Measurements from ENCODE around the gene ANKH. TPM values are rescaled to one million over a fixed set of nuclear protein-coding genes. Genes with fewer than 3 reads are reported as not detected.

The ANKH gene
- total RNA-seq, 1 experiment from 2014 or later, result 4.7 TPM

- Histone ChIP-seq H3K4me1 (no peaks in the 10 kb centered on the region), H3K36me3 (ENCODE audit: control insufficient read depth, insufficient read depth, low read length) (no peaks in the 10 kb centered on the region), H3K27me3 (replicated peaks; ENCODE audit: control insufficient read depth, insufficient read depth, low read length) (no peaks in the 10 kb centered on the region), H3K4me3 (ENCODE audit: low read depth, low read length) (no peak overlapping the region), H3K9me3 (no peaks in the 10 kb centered on the region)
- ChIA-PET CTCF (no interaction called here), POLR2A (no interaction called here)
- no peaks in the 10 kb centered on the region for H3K36me3 Mint-ChIP-seq (ENCODE audit: insufficient read depth, unreplicated experiment)
- peaks cover 6% of the 10 kb centered on the region for H3K4me1 Mint-ChIP-seq (ENCODE audit: low read depth, unreplicated experiment)
- no peaks in the 10 kb centered on the region for H3K9me3 Mint-ChIP-seq (ENCODE audit: unreplicated experiment)
- no peak overlapping the region for H3K4me3 Mint-ChIP-seq (ENCODE audit: unreplicated experiment)
- no TSS peak for BruUV-seq (replicated peaks)
- DNase-seq, result no peak
- no peak for TF ChIP-seq CTCF (IDR thresholded peaks at IDR 0.05; ENCODE audit: insufficient read depth in 1 of 2, low read depth in 1 of 2, low read length in 1 of 2, severe bottlenecking in 1 of 2, unreplicated experiment in 1 of 2)
- no peak overlapping the region for H3K27ac Mint-ChIP-seq (ENCODE audit: unreplicated experiment)
- intact Hi-C loops (cut with micrococcal nuclease; ENCODE audit: unreplicated experiment), result no loop called here
- H3K27me3 Mint-ChIP-seq (ENCODE audit: insufficient read depth, unreplicated experiment), result no peaks in the 10 kb centered on the region
Observed at GRCh38 chr5:14779975-14780374, 91.6 kb downstream of the ANKH start.

- CTCF ChIA-PET, result no interaction called here
- no peak for TF ChIP-seq CTCF (IDR thresholded peaks at IDR 0.05; ENCODE audit: insufficient read depth in 1 of 2, low read depth in 1 of 2, low read length in 1 of 2, severe bottlenecking in 1 of 2, unreplicated experiment in 1 of 2)
- Histone ChIP-seq H3K9me3 (no peaks in the 10 kb centered on the region), H3K4me1 (no peaks in the 10 kb centered on the region; the same call in none of the 2 replicates), H3K4me3 (ENCODE audit: low read depth, low read length) (no peak overlapping the region), H3K36me3 (ENCODE audit: control insufficient read depth, insufficient read depth, low read length) (no peaks in the 10 kb centered on the region), H3K27me3 (replicated peaks; ENCODE audit: control insufficient read depth, insufficient read depth, low read length) (no peaks in the 10 kb centered on the region)
- no peak for DNase-seq
- Mint-ChIP-seq H3K36me3 (ENCODE audit: insufficient read depth, unreplicated experiment) (no peaks in the 10 kb centered on the region), H3K27ac (ENCODE audit: unreplicated experiment) (no peak overlapping the region), H3K4me1 (ENCODE audit: low read depth, unreplicated experiment) (peaks cover 13% of the 10 kb centered on the region), H3K4me3 (ENCODE audit: unreplicated experiment) (no peak overlapping the region), H3K27me3 (ENCODE audit: insufficient read depth, unreplicated experiment) (no peaks in the 10 kb centered on the region), H3K9me3 (ENCODE audit: unreplicated experiment) (no peaks in the 10 kb centered on the region)
- intact Hi-C loops (cut with micrococcal nuclease; ENCODE audit: unreplicated experiment), result loop anchor here (1.0 kb wide), 1 partner anchor 51 kb away; no protein-coding TSS in a partner anchor
- no TSS peak for BruUV-seq (replicated peaks)
- POLR2A ChIA-PET, result no interaction called here
Observed at GRCh38 chr5:14778792-14779070, 92.8 kb downstream of the ANKH start.

- Mint-ChIP-seq H3K36me3 (ENCODE audit: insufficient read depth, unreplicated experiment) (no peaks in the 10 kb centered on the region), H3K27ac (ENCODE audit: unreplicated experiment) (no peak overlapping the region), H3K27me3 (ENCODE audit: insufficient read depth, unreplicated experiment) (no peaks in the 10 kb centered on the region), H3K4me3 (ENCODE audit: unreplicated experiment) (no peak overlapping the region), H3K9me3 (ENCODE audit: unreplicated experiment) (no peaks in the 10 kb centered on the region), H3K4me1 (ENCODE audit: low read depth, unreplicated experiment) (peaks cover 13% of the 10 kb centered on the region)
- ChIA-PET POLR2A (no interaction called here), CTCF (no interaction called here)
- intact Hi-C loops (cut with micrococcal nuclease; ENCODE audit: unreplicated experiment), result loop anchor here (1.0 kb wide), 1 partner anchor 51 kb away; no protein-coding TSS in a partner anchor
- H3K27me3 ChIP-seq (replicated peaks; ENCODE audit: control insufficient read depth, insufficient read depth, low read length), result no peaks in the 10 kb centered on the region
- no peaks in the 10 kb centered on the region; the same call in none of the 2 replicates for H3K4me1 ChIP-seq
- BruUV-seq (replicated peaks), result no TSS peak
- no peak overlapping the region for H3K4me3 ChIP-seq (ENCODE audit: low read depth, low read length)
- DNase-seq, result no peak
- no peaks in the 10 kb centered on the region for H3K36me3 ChIP-seq (ENCODE audit: control insufficient read depth, insufficient read depth, low read length)
- no peaks in the 10 kb centered on the region for H3K9me3 ChIP-seq
- TF ChIP-seq CTCF (IDR thresholded peaks at IDR 0.05; ENCODE audit: insufficient read depth in 1 of 2, low read depth in 1 of 2, low read length in 1 of 2, severe bottlenecking in 1 of 2, unreplicated experiment in 1 of 2), result no peak
Observed at GRCh38 chr5:14777932-14778791, 93.4 kb downstream of the ANKH start.

All from Caco-2 (cell line).